DMS79 (cell line): ENCODE measurements around the gene ATP5PO.

Source experiments
- DNase-seq: peaks from one replicate; lab custom pipeline; 2025; lab: John Stamatoyannopoulos, UW

The ATP5PO gene

GRCh38 chr21:33898586-33898985, 17.0 kb downstream of the ATP5PO start:
- no peak for DNase-seq

DNA sequence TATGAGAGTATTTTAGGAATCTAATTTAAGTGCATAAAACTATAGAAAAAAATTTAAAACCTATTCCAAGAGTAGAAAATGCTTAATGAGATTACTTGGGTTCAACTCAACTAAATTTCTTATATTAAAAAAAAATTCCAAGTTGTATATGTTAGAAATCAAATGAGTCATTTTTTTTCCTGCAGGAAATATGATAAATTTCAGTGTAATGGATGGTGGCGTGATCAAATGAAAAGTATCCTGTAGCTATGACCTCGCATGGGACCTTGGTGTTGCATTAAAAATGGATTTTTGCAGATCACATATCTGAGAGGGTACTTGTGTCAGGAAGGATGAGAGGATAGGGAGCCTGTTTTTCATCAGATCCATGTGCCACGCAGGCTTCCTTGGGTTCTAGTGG, 17.9 kb downstream of the ATP5PO start:
- DNase-seq: no peak

DNA sequence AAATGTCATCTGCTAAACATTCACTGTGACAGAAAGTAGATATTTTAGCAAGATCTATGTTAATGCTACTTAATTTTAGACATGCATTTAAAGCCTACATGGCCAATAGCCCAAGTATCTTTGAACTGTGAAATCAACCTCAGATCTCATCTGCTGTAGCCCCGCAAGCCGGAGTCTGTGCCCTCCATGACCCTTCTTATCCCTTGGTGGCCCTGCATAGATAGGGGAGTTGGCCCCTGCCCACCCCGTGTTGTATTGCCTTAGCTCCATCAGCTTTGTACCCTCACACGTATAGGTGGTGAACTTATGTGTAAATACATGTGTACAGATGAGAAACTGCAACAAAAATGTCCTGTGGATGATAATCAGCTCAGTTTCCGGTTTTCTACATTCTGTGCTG, 18.5 kb downstream of the ATP5PO start:
- DNase-seq: no peak

GRCh38 chr21:33896691-33897090, 18.9 kb downstream of the ATP5PO start:
- no peak for DNase-seq

DNA sequence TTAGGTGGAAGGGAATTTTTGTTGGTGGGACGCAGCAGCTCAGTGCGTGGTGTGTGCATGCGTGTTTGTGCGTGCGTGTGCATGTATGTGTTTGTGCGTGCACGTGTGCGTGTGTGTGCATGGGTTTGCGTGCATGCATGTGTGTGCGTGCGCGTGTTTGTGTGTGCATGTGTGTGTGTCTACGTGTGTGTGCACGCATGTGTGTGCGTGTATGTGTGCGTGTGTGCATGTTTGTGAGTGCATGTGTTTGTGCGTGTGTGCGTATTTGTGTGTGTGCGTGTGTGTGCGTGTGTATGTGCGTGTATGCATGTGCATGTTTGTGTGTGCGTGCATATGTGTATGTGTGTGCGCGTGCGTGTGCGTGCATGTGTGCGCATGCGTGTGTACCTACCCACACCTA, 20.2 kb downstream of the ATP5PO start:
- no peak for DNase-seq

DNA sequence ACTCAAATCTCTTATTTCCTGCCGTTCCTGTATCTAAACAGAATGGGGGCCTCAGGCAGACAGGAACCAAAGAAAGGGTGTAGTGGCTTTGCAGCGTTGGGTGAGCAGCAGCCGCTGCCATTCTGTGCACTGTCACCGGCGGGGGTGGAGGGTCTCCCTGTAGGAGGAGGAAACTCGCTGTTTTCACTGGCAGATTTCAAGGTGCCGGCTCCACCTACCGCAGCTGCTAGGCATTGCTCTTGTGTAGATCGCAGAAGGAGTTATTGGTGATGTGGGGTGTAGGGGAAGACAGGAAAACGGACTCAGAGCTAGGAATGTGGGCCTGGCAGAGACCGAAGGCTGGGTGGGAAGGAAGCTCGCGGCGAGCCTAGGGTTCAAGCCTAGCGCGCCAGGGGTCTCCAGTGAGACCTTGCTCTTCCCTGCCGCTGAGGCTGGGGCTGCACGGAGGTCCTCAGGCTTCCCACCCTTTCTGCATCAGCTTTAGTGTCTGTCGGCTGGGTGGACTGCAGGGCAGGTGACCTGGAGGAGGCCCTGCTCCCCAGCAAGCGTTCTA, 20.8 kb downstream of the ATP5PO start:
- no peak for DNase-seq

DNA sequence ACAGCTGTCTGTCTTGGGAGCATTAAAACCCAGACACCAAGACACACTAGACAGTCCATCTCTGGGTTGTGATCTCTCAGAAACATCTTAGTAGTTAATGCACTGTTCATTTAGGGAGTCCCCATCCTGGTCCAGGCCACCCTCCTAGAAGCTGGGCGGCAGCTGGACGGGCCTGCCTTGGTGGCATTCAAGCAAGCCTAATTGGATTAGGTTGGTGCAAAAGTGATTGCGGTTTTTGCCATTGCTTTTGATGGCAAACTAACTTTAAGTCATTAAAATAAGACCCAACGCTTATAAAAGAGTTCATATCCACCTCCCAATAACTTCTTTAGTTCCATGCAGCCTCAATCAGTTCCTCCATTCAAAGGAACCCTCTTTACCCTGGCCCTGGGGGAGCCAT, 21.7 kb downstream of the ATP5PO start:
- no peak for DNase-seq

DNA sequence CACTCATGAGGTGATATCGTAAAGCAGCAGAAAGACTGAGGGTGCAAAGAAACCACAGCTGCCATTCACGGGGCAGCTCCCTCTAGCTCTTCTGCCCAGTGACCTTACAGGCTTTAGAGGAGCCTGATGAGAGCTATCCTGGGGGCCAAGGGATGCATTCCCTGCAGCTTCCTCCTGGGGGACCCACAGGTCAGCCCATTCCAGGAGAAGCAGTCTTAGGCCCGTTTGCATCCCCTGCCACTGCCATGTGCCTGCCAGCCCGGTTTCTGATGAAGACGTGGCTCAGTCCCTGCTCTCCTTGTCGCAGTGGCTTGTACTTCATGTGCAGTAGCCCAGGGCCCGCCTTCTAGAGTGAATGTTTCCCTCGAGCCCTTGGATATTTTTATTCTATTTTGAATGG, 22.8 kb downstream of the ATP5PO start:
- DNase-seq: no peak

DNA sequence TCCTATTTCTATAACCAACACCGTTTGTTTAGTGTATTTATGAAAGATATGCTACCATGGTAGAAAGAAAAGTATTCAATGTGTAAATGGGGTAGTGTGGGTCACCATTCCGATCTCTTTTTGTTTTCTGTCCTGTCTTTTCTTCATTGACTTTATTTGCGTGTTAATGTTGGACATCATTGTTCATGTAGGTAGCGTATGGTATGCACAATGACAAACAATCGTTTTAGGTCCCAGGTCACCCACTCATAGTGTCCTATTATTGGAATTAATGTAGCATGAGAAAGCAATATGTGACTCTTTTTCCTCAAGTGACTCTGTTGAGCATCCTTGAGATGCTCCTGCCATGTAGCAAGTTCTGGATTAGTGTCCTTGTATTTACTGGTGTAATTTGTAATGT, 25.4 kb downstream of the ATP5PO start:
- DNase-seq: no peak

GRCh38 chr21:33886321-33886720, 29.3 kb downstream of the ATP5PO start:
- DNase-seq: no peak

- no peak for DNase-seq
Measured at GRCh38 chr21:33885172-33885514, 30.5 kb downstream of the ATP5PO start.

GRCh38 chr21:33884376-33885171, 31.0 kb downstream of the ATP5PO start:
- DNase-seq: peak; percentile 46

DNA sequence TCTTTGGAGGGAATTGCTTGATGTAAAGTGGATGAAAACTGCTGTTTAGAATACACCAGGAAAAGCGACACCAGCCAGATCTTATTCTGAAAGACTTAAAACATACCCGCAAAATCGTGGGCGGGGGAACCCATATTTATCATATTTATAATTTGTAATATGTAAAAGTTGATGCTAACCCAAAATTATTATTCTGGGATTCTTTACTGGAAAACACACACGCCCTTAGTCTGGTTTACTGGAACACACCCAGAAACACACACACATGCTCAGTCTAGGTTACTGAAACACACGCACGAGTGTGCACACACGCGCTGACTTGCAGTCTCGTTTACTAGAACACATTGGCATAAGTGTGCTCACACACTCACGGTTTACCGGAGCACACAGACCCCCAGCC, 32.5 kb downstream of the ATP5PO start:
- no peak for DNase-seq

- no peak for DNase-seq
Measured at GRCh38 chr21:33881689-33882440, 33.7 kb downstream of the ATP5PO start.

DNA sequence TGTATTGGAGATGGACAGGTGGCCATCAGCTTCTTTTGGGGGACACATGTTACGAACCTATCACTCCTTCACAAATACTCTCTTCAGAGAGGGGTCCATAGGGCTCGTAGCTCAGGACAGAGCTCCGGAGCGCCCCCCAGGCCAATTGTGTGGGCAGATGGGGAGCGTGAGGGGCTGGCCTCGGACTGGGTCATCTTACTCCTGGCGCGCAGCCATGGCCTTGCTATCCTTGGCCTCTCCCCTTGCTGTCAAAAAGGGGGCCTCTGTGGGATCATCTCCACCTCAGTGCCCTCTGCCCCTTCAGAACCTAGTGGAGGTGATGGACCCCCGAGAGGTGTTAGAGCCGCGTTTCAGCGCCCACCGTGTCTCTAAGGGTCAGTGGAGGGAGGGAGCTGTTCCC, 35.0 kb downstream of the ATP5PO start:
- DNase-seq: no peak

DNA sequence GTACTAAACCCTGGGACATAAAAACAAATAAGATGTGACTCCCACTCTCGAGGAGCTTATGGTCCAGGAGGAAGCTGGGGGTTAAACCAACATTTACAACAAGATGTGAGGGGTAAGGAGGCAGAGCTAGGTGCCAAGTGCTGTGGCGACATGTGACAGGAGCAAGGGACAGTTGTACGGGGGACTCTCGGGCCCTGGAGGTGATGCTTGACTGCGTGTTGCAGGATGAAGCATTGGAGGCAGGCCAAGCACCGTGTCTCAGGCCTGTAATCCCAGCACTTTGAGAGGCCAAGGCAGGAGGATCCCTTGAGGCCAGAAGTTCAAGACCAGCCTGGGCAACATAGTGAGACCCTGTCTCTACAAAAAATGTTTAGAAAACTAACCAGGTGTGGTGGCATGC, 36.8 kb downstream of the ATP5PO start:
- no peak for DNase-seq

DNA sequence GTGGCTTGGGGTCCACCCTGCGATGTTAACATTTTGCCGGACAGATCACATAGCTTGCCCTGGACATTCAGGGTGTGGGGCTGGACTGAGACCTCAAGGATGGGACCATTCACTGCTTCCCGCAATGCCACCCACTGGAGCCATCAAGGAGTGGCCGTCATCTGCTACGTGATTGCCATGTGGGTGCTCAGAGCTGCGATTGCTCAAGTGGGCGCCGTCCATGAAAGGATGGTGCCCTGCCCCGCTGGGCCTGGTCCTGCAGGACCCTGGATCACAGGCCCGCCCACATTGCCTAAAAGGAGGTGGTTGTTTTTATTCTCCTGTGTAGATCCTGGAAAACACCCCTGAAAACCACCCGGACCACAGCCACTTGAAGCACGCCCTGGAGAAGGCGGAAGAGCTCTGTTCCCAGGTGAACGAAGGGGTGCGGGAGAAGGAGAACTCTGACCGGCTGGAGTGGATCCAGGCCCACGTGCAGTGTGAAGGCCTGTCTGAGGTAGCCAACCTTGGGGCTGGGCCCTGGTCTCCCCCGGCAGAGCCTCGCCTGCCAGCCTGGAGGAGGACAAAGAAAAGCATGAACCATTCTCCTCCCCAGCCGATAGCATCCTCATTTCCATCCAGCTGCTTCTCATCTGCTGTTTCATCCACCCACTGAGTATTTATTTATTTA, 40.4 kb downstream of the ATP5PO start:
- DNase-seq: no peak

DNA sequence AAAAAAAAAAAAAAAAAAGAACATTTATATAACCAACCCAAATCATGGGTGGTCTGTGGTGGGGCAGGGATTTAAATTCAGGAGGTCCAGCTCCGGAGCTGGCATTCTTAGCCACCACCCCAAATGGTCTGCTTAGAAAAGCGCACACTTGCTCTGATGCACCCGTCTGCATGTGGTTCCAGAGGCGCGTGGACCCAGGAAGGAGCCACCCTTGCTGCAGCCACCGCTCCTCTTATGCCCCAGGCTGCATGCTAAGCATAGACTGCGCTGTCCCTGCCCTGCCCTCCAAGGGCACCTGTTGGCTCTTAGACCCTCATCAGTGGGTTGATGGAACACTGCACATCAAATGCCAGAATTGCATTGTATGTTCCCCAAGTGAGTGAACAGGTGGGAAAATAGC, 41.4 kb downstream of the ATP5PO start:
- DNase-seq: no peak

DNA sequence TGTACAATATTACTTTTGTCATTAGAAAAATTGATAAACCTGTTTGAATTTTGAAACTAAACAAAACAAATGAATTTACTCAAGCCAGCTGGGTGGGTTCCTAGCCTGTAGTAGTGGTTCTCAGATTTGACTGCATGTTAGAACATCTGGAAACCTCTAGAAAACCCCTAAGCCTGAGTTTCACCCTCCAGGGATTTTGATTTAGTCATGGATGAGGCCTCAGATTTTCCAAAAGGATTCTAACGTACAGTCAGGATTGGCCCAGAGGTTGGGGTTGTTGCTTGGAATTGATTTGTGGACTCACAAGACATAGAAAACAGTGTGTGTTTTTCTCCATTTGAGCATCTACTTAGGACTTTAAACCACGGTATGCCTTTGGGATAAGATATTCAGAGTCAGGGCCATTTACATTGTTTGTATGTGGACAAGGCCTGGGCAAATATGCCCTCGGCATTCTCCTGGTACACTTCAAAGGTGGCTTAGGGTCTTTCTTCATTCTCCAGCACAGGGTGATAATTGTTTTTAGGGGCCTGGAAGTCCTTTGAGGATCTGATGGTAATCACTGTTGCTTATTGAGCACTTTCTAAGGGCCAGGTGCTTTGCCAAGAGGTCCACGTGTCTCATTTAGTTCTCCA, 42.6 kb downstream of the ATP5PO start:
- no peak for DNase-seq

DNA sequence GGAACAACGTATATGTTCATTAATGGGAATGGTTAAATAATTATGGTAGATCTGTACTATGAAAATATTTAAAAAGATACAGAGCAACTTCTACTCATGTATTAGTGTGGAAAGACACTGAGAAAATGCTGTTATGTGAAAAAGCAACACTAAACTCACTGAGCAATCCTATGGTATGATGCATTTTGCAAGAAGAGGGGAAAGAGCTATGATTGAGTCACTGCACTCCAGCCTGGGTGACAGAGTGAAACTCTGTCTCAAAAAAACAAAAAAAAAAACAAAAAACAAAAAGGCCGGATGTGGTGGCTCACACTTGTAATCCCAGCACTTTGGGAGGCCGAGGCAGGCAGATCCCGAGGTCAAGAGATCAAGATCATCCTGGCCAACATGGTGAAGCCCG, 44.4 kb downstream of the ATP5PO start:
- no peak for DNase-seq

DNA sequence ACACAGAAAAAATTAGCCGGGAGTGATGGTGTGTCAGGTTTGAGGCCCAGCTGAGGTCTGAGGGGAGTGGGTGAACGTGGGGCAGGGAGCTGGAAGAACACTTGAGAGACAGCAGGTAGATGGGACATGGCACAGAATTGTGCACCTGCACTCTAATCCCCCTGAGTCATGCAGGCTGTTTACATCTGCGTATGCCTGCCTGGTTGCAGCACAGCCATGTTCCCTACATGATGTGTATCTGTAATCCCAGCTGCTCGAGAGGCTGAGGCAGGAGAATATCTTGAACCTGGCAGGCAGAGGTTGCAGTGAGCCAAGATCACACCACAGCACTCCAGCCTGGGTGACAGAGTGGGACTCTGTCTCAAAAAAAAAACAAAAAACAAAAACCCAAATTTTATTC, 44.8 kb downstream of the ATP5PO start:
- DNase-seq: no peak

- no peak for DNase-seq
Measured at GRCh38 chr21:33869873-33870272, 45.7 kb downstream of the ATP5PO start.
